SK-N-SH treated with all-trans-retinoic acid at 6 μM for 48 hours (cell line): ENCODE results near the gene HOXB1.

Experiments
- ATAC-seq: fragments of 200-7000 bp; cut with Tn5 transposase; 3 replicates; pipeline ENCODE4 v1.9.1; 2020; ENCODE audit warnings: mild to moderate bottlenecking, moderate library complexity
- ARNTL ChIP-seq: fragments of 450-650 bp; formaldehyde crosslinking; IDR thresholded peaks from 2 replicates; pipeline ENCODE4 v1.5.0; 2020; ENCODE audit warnings: low read depth, mild to moderate bottlenecking, moderate library complexity, borderline replicate concordance
- CSDC2 ChIP-seq: fragments of 250-450 bp; sonication (Bioruptor Pico); IDR thresholded peaks from 2 replicates; pipeline ENCODE4 v1.5.0; 2020; ENCODE audit warnings: mild to moderate bottlenecking, moderate library complexity
- ESRRG ChIP-seq: fragments of 250-450 bp; sonication (Bioruptor Pico); IDR thresholded peaks from 2 replicates; pipeline ENCODE4 v1.6.1; 2021; ENCODE audit warnings: mild to moderate bottlenecking
- GLIS3 ChIP-seq: fragments of 250-450 bp; sonication (Bioruptor Pico); IDR thresholded peaks from 2 replicates; pipeline ENCODE4 v1.5.0; 2020; ENCODE audit warnings: mild to moderate bottlenecking, moderate library complexity
- ISL1 ChIP-seq: fragments of 250-450 bp; sonication (Bioruptor Pico); IDR thresholded peaks from 2 replicates; pipeline ENCODE4 v2.1.2; 2022; ENCODE audit warnings: mild to moderate bottlenecking, moderate library complexity
- OSR1 ChIP-seq: fragments of 250-450 bp; sonication (Bioruptor Pico); IDR thresholded peaks from 2 replicates; pipeline ENCODE4 v1.8.0; 2022; ENCODE audit warnings: moderate library complexity, mild to moderate bottlenecking, inconsistent platforms
- PPARA ChIP-seq: fragments of 250-450 bp; sonication (Bioruptor Pico); IDR thresholded peaks from 2 replicates; pipeline ENCODE4 v1.5.0; 2020; ENCODE audit warnings: mild to moderate bottlenecking, borderline replicate concordance
- RARB ChIP-seq: fragments of 250-450 bp; sonication (Bioruptor Pico); IDR thresholded peaks from 2 replicates; pipeline ENCODE4 v1.8.0; 2021; ENCODE audit warnings: mild to moderate bottlenecking, moderate library complexity
- SNAI2 ChIP-seq: fragments of 250-450 bp; sonication (Bioruptor Pico); IDR thresholded peaks from 2 replicates; pipeline ENCODE4 v1.5.0; 2020; ENCODE audit warnings: mild to moderate bottlenecking, moderate library complexity
- TCF4 ChIP-seq: fragments of 250-450 bp; sonication (Bioruptor Pico); IDR thresholded peaks from 2 replicates; pipeline ENCODE4 v1.8.0; 2021; ENCODE audit warnings: mild to moderate bottlenecking, moderate library complexity, borderline replicate concordance
- TOX ChIP-seq: fragments of 250-450 bp; sonication (Bioruptor Pico); IDR thresholded peaks from 2 replicates; pipeline ENCODE4 v1.8.0; 2021; ENCODE audit warnings: mild to moderate bottlenecking, moderate library complexity, borderline replicate concordance
- ZC3H10 ChIP-seq: fragments of 250-450 bp; sonication (Bioruptor Pico); IDR thresholded peaks from 2 replicates; pipeline ENCODE4 v1.5.1; 2021; ENCODE audit warnings: mild to moderate bottlenecking, moderate library complexity
- ZFP3 ChIP-seq: fragments of 250-450 bp; sonication (Bioruptor Pico); IDR thresholded peaks from 2 replicates; pipeline ENCODE4 v1.5.0; 2020; ENCODE audit warnings: mild to moderate bottlenecking, moderate library complexity
- ZFP30 ChIP-seq: fragments of 450-650 bp; formaldehyde crosslinking; IDR thresholded peaks from 2 replicates; pipeline ENCODE4 v1.5.0; 2022; ENCODE audit warnings: mild to moderate bottlenecking, moderate library complexity
- ZNF565 ChIP-seq: fragments of 450-650 bp; formaldehyde crosslinking; conservative IDR thresholded peaks from 2 replicates; pipeline ENCODE4 v1.5.0; 2020; ENCODE audit warnings: low read depth, mild to moderate bottlenecking, moderate library complexity
- ZNF70 ChIP-seq: fragments of 450-650 bp; formaldehyde crosslinking; IDR thresholded peaks from 2 replicates; pipeline ENCODE4 v1.5.0; 2020; ENCODE audit warnings: mild to moderate bottlenecking, moderate library complexity
- ZNF8 ChIP-seq: fragments of 450-650 bp; formaldehyde crosslinking; IDR thresholded peaks from 2 replicates; pipeline ENCODE4 v1.5.0; 2020; ENCODE audit warnings: mild to moderate bottlenecking, moderate library complexity
- TF ChIP-seq, protein P1 (sequence below): fragments of 250-450 bp; sonication (Bioruptor Pico); IDR thresholded peaks from 2 replicates; pipeline ENCODE4 v1.5.1; 2020; ENCODE audit warnings: low read depth, mild to moderate bottlenecking, moderate library complexity
- TF ChIP-seq, protein P2 (sequence below): fragments of 250-450 bp; sonication (Bioruptor Pico); IDR thresholded peaks from 2 replicates; pipeline ENCODE4 v1.5.1; 2021; ENCODE audit warnings: mild to moderate bottlenecking, moderate library complexity
- TF ChIP-seq, protein P3 (sequence below): fragments of 250-450 bp; sonication (Bioruptor Pico); IDR thresholded peaks from 2 replicates; pipeline ENCODE4 v1.5.0; 2020; ENCODE audit warnings: mild to moderate bottlenecking, moderate library complexity
- TF ChIP-seq, protein P4 (sequence below): fragments of 250-450 bp; sonication (Bioruptor Pico); IDR thresholded peaks from 2 replicates; pipeline ENCODE4 v1.8.0; 2021; ENCODE audit warnings: low read depth, mild to moderate bottlenecking, moderate library complexity, borderline replicate concordance
- TF ChIP-seq, protein P5 (sequence below): fragments of 250-450 bp; sonication (Bioruptor Pico); IDR thresholded peaks from 2 replicates; pipeline ENCODE4 v1.8.0; 2020; ENCODE audit warnings: mild to moderate bottlenecking, moderate library complexity, borderline replicate concordance

Gene HOXB1

DNA sequence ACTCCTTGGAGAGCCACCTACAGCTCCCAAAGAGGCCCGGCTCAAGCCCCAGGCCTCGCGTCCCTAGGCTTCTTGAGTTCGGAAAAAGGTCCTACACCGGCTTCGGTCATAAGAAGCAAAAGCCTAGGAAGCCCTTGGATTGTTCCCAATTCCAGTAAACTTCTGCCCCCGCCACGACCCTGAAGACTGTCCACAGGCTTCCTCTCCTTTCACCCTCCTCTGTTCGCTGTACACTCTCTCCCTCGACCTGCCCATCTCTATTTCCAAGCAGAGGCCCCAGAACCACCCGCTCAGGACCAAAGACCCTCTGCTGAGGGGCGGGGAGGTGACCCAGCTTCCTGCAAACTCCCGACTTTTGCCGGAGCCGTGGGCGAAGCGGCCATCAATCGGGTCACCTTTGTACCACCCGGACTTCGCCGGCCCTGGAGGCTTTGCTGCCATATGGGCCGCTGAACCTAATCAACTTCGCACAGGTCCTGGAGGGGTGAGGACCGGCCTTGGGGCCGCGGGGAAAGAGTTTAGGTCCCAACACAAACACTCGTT lies 11.4 kb upstream of the HOXB1 start:
- ATAC-seq, result no peak
- TF ChIP-seq, protein P1, sequence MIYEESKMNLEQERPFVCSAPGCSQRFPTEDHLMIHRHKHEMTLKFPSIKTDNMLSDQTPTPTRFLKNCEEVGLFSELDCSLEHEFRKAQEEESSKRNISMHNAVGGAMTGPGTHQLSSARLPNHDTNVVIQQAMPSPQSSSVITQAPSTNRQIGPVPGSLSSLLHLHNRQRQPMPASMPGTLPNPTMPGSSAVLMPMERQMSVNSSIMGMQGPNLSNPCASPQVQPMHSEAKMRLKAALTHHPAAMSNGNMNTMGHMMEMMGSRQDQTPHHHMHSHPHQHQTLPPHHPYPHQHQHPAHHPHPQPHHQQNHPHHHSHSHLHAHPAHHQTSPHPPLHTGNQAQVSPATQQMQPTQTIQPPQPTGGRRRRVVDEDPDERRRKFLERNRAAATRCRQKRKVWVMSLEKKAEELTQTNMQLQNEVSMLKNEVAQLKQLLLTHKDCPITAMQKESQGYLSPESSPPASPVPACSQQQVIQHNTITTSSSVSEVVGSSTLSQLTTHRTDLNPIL (CRISPR knock-in tag), result no peak
- TF ChIP-seq, protein P2, sequence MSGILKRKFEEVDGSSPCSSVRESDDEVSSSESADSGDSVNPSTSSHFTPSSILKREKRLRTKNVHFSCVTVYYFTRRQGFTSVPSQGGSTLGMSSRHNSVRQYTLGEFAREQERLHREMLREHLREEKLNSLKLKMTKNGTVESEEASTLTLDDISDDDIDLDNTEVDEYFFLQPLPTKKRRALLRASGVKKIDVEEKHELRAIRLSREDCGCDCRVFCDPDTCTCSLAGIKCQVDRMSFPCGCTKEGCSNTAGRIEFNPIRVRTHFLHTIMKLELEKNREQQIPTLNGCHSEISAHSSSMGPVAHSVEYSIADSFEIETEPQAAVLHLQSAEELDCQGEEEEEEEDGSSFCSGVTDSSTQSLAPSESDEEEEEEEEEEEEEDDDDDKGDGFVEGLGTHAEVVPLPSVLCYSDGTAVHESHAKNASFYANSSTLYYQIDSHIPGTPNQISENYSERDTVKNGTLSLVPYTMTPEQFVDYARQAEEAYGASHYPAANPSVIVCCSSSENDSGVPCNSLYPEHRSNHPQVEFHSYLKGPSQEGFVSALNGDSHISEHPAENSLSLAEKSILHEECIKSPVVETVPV, result no peak
- TF ChIP-seq ZFP3 (CRISPR knock-in tag), result no peak
- TF ChIP-seq, protein P3, sequence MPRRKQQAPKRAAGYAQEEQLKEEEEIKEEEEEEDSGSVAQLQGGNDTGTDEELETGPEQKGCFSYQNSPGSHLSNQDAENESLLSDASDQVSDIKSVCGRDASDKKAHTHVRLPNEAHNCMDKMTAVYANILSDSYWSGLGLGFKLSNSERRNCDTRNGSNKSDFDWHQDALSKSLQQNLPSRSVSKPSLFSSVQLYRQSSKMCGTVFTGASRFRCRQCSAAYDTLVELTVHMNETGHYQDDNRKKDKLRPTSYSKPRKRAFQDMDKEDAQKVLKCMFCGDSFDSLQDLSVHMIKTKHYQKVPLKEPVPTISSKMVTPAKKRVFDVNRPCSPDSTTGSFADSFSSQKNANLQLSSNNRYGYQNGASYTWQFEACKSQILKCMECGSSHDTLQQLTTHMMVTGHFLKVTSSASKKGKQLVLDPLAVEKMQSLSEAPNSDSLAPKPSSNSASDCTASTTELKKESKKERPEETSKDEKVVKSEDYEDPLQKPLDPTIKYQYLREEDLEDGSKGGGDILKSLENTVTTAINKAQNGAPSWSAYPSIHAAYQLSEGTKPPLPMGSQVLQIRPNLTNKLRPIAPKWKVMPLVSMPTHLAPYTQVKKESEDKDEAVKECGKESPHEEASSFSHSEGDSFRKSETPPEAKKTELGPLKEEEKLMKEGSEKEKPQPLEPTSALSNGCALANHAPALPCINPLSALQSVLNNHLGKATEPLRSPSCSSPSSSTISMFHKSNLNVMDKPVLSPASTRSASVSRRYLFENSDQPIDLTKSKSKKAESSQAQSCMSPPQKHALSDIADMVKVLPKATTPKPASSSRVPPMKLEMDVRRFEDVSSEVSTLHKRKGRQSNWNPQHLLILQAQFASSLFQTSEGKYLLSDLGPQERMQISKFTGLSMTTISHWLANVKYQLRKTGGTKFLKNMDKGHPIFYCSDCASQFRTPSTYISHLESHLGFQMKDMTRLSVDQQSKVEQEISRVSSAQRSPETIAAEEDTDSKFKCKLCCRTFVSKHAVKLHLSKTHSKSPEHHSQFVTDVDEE (CRISPR knock-in tag), result no peak
- TF ChIP-seq OSR1 (CRISPR knock-in tag), result no peak
- no peak for TF ChIP-seq ZFP30 (CRISPR knock-in tag)
- TF ChIP-seq, protein P4, sequence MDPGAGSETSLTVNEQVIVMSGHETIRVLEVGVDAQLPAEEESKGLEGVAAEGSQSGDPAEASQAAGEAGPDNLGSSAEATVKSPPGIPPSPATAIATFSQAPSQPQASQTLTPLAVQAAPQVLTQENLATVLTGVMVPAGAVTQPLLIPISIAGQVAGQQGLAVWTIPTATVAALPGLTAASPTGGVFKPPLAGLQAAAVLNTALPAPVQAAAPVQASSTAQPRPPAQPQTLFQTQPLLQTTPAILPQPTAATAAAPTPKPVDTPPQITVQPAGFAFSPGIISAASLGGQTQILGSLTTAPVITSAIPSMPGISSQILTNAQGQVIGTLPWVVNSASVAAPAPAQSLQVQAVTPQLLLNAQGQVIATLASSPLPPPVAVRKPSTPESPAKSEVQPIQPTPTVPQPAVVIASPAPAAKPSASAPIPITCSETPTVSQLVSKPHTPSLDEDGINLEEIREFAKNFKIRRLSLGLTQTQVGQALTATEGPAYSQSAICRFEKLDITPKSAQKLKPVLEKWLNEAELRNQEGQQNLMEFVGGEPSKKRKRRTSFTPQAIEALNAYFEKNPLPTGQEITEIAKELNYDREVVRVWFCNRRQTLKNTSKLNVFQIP, result no peak
- no peak for TF ChIP-seq ZNF565
- TF ChIP-seq TOX, result no peak
- no peak for TF ChIP-seq PPARA (CRISPR knock-in tag)
- no peak for TF ChIP-seq ZC3H10 (CRISPR knock-in tag)

DNA sequence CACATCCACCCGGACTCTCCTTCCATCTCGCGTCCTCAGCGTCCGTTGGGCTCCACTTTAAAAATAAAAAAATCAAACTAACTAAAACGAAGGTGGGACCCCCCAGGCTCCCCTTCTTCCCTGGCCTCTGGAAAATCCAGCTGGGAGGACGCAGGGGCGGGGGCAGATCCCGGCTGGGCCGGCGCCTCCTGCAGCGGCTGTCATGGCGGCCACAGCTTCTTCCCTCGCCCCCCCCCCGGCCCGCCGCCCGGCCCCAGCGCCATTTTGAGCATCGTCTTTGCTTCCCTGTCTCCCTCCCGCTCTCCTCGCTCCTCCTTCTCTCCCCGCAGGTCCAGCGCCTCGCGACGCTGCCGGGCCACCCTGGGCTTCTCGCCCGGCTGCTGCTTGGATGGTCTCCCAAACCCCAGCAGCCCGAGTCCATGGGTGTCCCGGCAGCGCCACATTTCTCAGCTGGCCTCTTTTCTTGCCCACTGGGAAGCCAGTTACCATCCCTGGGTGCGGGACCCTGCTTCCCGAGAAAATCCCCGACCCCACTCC lies 10.8 kb upstream of the HOXB1 start:
- no peak for ATAC-seq
- TF ChIP-seq ZNF565, result no peak
- TF ChIP-seq ARNTL (CRISPR knock-in tag), result no peak
- no peak for TF ChIP-seq PPARA (CRISPR knock-in tag)
- TF ChIP-seq, protein P2, result no peak
- TF ChIP-seq, protein P4, result no peak
- no peak for TF ChIP-seq ZNF70 (CRISPR knock-in tag)
- TF ChIP-seq, protein P1 (CRISPR knock-in tag), result no peak
- TF ChIP-seq ESRRG (CRISPR knock-in tag), result no peak
- no peak for TF ChIP-seq ZFP3 (CRISPR knock-in tag)
- no peak for TF ChIP-seq TCF4 (CRISPR knock-in tag)
- TF ChIP-seq OSR1 (CRISPR knock-in tag), result no peak
- no peak for TF ChIP-seq SNAI2
- no peak for TF ChIP-seq RARB (CRISPR knock-in tag)
- no peak for TF ChIP-seq GLIS3
- TF ChIP-seq, protein P3 (CRISPR knock-in tag), result no peak
- no peak for TF ChIP-seq ZNF8 (CRISPR knock-in tag)
- TF ChIP-seq ISL1 (CRISPR knock-in tag), result no peak
- TF ChIP-seq, protein P5, sequence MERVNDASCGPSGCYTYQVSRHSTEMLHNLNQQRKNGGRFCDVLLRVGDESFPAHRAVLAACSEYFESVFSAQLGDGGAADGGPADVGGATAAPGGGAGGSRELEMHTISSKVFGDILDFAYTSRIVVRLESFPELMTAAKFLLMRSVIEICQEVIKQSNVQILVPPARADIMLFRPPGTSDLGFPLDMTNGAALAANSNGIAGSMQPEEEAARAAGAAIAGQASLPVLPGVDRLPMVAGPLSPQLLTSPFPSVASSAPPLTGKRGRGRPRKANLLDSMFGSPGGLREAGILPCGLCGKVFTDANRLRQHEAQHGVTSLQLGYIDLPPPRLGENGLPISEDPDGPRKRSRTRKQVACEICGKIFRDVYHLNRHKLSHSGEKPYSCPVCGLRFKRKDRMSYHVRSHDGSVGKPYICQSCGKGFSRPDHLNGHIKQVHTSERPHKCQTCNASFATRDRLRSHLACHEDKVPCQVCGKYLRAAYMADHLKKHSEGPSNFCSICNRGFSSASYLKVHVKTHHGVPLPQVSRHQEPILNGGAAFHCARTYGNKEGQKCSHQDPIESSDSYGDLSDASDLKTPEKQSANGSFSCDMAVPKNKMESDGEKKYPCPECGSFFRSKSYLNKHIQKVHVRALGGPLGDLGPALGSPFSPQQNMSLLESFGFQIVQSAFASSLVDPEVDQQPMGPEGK, result no peak
- TF ChIP-seq CSDC2 (CRISPR knock-in tag), result no peak
- no peak for TF ChIP-seq ZFP30 (CRISPR knock-in tag)
- TF ChIP-seq, all 23 proteins: peak for 0
